ENCODE data around the gene ASIC2. TPM values are rescaled to one million over a fixed set of nuclear protein-coding genes. Genes with fewer than 3 reads are reported as not detected.

ASIC2 gene
- total RNA-seq, 1 donor from 2014 or later: not detected

GRCh38 chr17:33214996-33215395 lies 78.1 kb downstream of the ASIC2 start:
- H3K9me3 ChIP-seq: no peaks in the 10 kb centered on the region
- DNase-seq (ENCODE audit: low spot score in 2 of 2): no peak
- no peak for TF ChIP-seq CTCF (IDR thresholded peaks at IDR 0.05)
- H3K27ac ChIP-seq: no peak overlapping the region
- H3K4me3 ChIP-seq: no peak overlapping the region
- peaks cover 0 to 14% of the 10 kb centered on the region in 2 donors for H3K4me1 ChIP-seq
- intact Hi-C loops (cut with DNase I): no loop called here
- no peaks in the 10 kb centered on the region for H3K27me3 ChIP-seq
- H3K36me3 ChIP-seq: no peaks in the 10 kb centered on the region

- Histone ChIP-seq H3K4me1 (no peaks in the 10 kb centered on the region), H3K4me3 (no peak overlapping the region), H3K9me3 (no peaks in the 10 kb centered on the region), H3K27me3 (no peaks in the 10 kb centered on the region), H3K27ac (no peak overlapping the region), H3K36me3 (no peaks in the 10 kb centered on the region)
- no peak for DNase-seq (ENCODE audit: low spot score in 2 of 2)
- intact Hi-C loops (cut with DNase I): no loop called here
- TF ChIP-seq CTCF (IDR thresholded peaks at IDR 0.05): no peak
Measured at GRCh38 chr17:33210285-33210684, 82.8 kb downstream of the ASIC2 start.

- H3K4me1 ChIP-seq: no peaks in the 10 kb centered on the region
- DNase-seq (ENCODE audit: low spot score in 2 of 2): no peak
- H3K9me3 ChIP-seq: no peaks in the 10 kb centered on the region
- no peaks in the 10 kb centered on the region for H3K27me3 ChIP-seq
- no peaks in the 10 kb centered on the region for H3K36me3 ChIP-seq
- TF ChIP-seq CTCF (IDR thresholded peaks at IDR 0.05): no peak
- H3K27ac ChIP-seq: no peak overlapping the region
- intact Hi-C loops (cut with DNase I): no loop called here
- H3K4me3 ChIP-seq: no peak overlapping the region
Measured at GRCh38 chr17:33209671-33210070, 83.4 kb downstream of the ASIC2 start.

- Histone ChIP-seq H3K4me3 (no peak overlapping the region), H3K27ac (no peak overlapping the region), H3K27me3 (no peaks in the 10 kb centered on the region), H3K9me3 (no peaks in the 10 kb centered on the region), H3K36me3 (no peaks in the 10 kb centered on the region), H3K4me1 (no peaks in the 10 kb centered on the region)
- DNase-seq (ENCODE audit: low spot score in 2 of 2): no peak
- intact Hi-C loops (cut with DNase I): no loop called here
- no peak for TF ChIP-seq CTCF (IDR thresholded peaks at IDR 0.05)
Measured at GRCh38 chr17:33207231-33207630, 85.9 kb downstream of the ASIC2 start.

- Histone ChIP-seq H3K27me3 (no peaks in the 10 kb centered on the region), H3K4me1 (no peaks in the 10 kb centered on the region), H3K4me3 (no peak overlapping the region), H3K27ac (no peak overlapping the region), H3K9me3 (no peaks in the 10 kb centered on the region), H3K36me3 (no peaks in the 10 kb centered on the region)
- intact Hi-C loops (cut with DNase I): no loop called here
- DNase-seq (ENCODE audit: low spot score in 2 of 2): no peak
- TF ChIP-seq CTCF (IDR thresholded peaks at IDR 0.05): no peak
Measured at GRCh38 chr17:33205552-33205951, 87.5 kb downstream of the ASIC2 start.

- intact Hi-C loops (cut with DNase I): no loop called here
- no peak overlapping the region for H3K27ac ChIP-seq
- H3K27me3 ChIP-seq: no peaks in the 10 kb centered on the region
- DNase-seq (ENCODE audit: low spot score in 2 of 2): no peak
- no peak for TF ChIP-seq CTCF (IDR thresholded peaks at IDR 0.05)
- no peak overlapping the region for H3K4me3 ChIP-seq
- no peaks in the 10 kb centered on the region for H3K9me3 ChIP-seq
- H3K36me3 ChIP-seq: no peaks in the 10 kb centered on the region
- no peaks in the 10 kb centered on the region for H3K4me1 ChIP-seq
Measured at GRCh38 chr17:33204701-33205100, 88.4 kb downstream of the ASIC2 start.

Measured in ascending aorta (tissue), 2 donors.